Activated CD8-positive, alpha-beta memory T cell treated with anti-CD3 and anti-CD28 coated beads, Interleukin-2, amount 50 U/mL, for 48 hours (primary cell): Measurements from ENCODE around the gene FGF14.

Experiments used
- DNase-seq: peaks from one replicate; pipeline ENCODE4 v3.0.0-alpha.2; 2020

FGF14 gene

GRCh38 chr13:102237230-102237629 is 164.6 kb downstream of the FGF14 start:
- DNase-seq, result no peak

GRCh38 chr13:102236830-102237229 is 165.0 kb downstream of the FGF14 start:
- no peak for DNase-seq

- DNase-seq, result no peak
These were observed 165.5 kb downstream of the FGF14 start for GRCh38 chr13:102236341-102236740.

- DNase-seq, result no peak
These were observed 166.2 kb downstream of the FGF14 start for GRCh38 chr13:102235689-102236088.

- no peak for DNase-seq
These were observed 167.2 kb downstream of the FGF14 start for GRCh38 chr13:102234618-102235017.

GRCh38 chr13:102233566-102234208 is 168.2 kb downstream of the FGF14 start:
- DNase-seq, result no peak

- no peak for DNase-seq
These were observed 170.4 kb downstream of the FGF14 start for GRCh38 chr13:102231479-102231878.

GRCh38 chr13:102227741-102228140 is 174.1 kb downstream of the FGF14 start:
- no peak for DNase-seq

- DNase-seq, result no peak
These were observed 175.3 kb downstream of the FGF14 start for GRCh38 chr13:102226591-102226990.

- no peak for DNase-seq
These were observed 176.0 kb downstream of the FGF14 start for GRCh38 chr13:102225892-102226291.

GRCh38 chr13:102220681-102221228 is 181.1 kb downstream of the FGF14 start:
- DNase-seq, result no peak

GRCh38 chr13:102214956-102215355 is 186.9 kb downstream of the FGF14 start:
- no peak for DNase-seq

GRCh38 chr13:102212729-102213128 is 189.1 kb downstream of the FGF14 start:
- DNase-seq, result no peak

- no peak for DNase-seq
These were observed 193.5 kb downstream of the FGF14 start for GRCh38 chr13:102208347-102208746.

GRCh38 chr13:102207680-102208342 is 194.0 kb downstream of the FGF14 start:
- DNase-seq, result no peak

- DNase-seq, result no peak
These were observed 198.1 kb downstream of the FGF14 start for GRCh38 chr13:102203718-102204117.

GRCh38 chr13:102198418-102199311 is 203.2 kb downstream of the FGF14 start:
- DNase-seq, result no peak

GRCh38 chr13:102197193-102197592 is 204.7 kb downstream of the FGF14 start:
- no peak for DNase-seq

GRCh38 chr13:102195566-102196462 is 206.0 kb downstream of the FGF14 start:
- DNase-seq, result no peak

- no peak for DNase-seq
These were observed 209.0 kb downstream of the FGF14 start for GRCh38 chr13:102192858-102193257.

GRCh38 chr13:102191951-102192502 is 209.8 kb downstream of the FGF14 start:
- no peak for DNase-seq

- no peak for DNase-seq
These were observed 210.9 kb downstream of the FGF14 start for GRCh38 chr13:102190930-102191329.
